Activated CD8-positive, alpha-beta memory T cell treated with anti-CD3 and anti-CD28 coated beads, Interleukin-2, amount 50 U/mL, for 4 hours (primary cell): ENCODE measurements around the gene RD3L.
"Not testable (repeated sequence)": the region's sequence is repeated elsewhere in the genome, so short reads cannot be mapped to it uniquely, and the experiment has no call there.

Experiments used
- DNase-seq: peaks from one replicate; pipeline ENCODE4 v3.0.0-alpha.2; 2020

RD3L gene

DNA sequence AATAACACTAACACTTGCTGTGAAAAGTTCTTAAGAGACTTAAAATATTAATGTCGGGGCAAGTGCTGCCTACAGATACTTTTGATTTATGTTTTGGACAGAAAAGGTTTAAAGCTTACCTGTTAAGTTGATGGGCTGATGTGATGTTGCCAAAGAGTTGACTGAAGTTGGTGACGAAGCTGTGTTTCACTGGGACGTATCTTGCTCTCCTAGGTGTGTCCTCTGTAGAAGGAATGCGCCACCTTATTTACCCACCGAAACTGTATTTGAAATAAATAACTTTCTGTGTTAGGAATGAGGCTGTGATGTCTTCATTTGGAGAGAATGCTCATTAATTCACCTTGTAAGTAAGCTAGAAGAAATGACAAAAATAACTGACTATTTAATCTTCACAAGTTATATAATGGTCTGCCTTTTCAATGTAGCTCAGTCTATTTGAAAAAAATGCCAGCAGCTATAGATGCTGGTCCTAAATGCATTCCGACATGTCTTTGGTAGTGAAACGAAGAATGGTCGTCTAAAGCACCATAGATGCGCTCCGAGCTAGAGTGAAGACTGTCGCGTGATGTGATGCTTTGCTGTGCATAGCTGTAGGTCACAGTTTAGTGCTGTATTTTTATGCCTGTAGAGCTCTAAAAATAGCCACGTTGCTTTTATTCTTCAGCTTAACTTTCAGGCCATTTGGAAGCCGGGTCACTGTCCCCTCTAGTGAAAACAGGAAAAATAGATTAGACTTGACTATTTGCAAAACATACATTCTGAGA lies at the start of gene RD3L:
RD3L (minus strand) TSS at position 557 of the 764 bp plus-strand sequence. CDS start 834 bp downstream, outside the sequence.
- no peak for DNase-seq

- DNase-seq: no peak
Measured at GRCh38 chr14:103989964-103990363, 47.6 kb upstream of the RD3L start.

- DNase-seq: no peak
Measured at GRCh38 chr14:103989034-103989433, 46.7 kb upstream of the RD3L start.

GRCh38 chr14:103984196-103984595 lies 41.9 kb upstream of the RD3L start:
- DNase-seq: no peak

DNA sequence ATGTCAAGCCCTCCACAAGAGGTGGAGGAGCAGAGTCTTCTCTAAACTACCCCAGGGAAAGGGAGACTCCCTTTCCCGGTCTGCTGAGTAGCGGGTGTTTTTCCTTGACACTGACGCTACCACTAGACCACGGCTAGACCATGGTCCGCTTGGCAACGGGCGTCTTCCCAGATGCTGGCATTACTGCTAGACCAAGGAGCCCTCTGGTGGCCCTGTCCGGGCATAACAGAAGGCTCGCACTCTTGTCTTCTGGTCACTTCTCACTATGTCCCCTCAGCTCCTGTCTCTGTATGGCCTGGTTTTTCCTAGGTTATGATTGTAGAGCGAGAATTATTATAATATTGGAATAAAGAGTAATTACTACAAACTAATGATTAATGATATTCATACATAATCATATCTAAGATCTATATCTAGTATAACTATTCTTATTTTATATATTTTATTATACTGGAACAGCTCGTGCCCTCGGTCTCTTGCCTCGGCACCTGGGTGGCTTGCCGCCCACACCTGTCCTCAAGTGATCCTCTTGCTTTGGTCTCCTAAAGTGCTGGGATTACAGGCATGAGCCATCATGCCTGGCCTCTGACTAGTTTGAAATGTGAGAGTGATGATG lies 38.4 kb upstream of the RD3L start:
- not testable (repeated sequence) for DNase-seq

GRCh38 chr14:103974575-103974974 lies 32.2 kb upstream of the RD3L start:
- DNase-seq: no peak

GRCh38 chr14:103973354-103973753 lies 31.0 kb upstream of the RD3L start:
- no peak for DNase-seq

DNA sequence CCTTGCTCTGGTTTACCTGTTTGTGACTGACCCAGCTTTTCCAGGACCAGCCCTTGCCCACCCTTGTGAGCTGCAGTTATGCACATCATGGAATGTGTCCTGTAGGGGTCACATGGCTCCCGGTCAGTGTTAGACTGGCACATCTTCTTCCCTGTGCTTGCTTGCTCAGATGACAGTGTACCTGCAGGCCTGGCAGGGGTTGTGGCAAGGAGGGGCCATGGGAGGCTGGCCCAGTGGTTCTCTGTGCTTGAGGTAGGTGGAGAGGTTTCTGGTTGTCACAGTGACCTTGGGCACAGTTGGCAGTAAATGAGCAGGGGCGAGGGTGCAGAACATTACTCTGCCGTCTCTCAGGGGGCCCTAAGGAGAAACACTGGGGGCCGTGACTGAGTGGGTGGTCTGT lies 27.6 kb upstream of the RD3L start:
- no peak for DNase-seq

GRCh38 chr14:103966631-103967030 lies 24.3 kb upstream of the RD3L start:
- no peak for DNase-seq

DNA sequence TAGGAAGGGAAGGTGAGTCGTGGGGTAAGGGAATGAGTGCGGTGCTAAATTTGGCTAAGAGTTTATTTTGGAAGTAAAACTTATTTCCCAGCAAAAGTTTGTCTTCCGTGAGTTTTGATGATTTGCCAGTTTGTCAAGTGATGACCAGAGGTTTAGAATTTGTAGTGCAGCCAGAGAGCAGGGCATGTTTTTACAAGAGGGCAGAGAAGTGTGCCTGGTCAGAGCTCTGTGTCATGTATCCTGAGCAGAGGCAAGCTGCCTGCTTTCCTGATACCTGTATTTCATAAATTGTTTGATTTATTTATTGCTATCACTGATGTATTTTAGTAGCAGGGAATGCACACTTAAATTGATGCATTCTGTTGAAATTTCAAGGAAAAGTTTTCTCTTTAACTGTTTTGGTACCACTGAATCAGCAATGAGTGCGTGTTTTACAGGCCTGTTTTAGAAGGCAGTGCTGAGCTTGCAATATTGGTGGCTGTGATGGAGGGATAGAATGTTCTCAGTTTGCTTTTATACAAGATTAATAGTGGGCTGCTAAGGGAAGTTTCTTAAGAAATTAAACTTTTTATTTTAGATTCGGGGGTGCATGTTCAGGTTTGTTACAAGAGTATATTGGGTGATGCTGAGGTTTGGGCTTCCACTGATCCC lies 19.7 kb upstream of the RD3L start:
- no peak for DNase-seq

GRCh38 chr14:103960457-103961055 lies 18.2 kb upstream of the RD3L start:
- no peak for DNase-seq

DNA sequence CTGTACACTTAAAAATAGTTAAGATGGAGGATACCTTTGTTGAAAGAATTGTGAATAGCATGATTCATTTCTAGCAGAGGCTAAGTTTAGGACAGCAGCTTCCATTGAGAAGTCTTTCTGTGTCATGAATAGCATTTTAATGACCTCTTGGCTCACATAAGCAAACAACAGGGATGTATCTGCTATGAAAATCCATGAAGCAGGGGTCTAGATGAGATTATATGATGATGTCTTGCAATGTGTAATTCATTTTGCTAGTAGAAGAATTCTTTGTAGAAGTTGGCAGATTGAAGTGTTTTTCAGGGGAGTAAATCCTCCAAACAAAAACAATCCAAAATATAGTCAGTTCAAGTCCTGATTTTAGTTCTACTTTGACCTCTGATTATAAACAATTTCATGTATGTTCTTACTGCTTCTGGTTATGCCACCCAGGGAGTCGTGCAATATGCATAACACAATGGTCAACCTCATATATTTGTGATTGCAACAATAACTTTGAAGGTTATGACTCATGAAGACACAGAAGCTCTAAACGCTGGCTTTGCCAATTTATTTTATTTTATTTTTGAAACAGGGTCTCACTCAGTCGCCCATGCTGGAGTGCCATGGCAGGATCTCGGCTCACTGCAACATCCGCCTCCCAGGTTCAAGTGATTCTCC lies 6.9 kb upstream of the RD3L start:
- no peak for DNase-seq

GRCh38 chr14:103948442-103948841 lies 6.1 kb upstream of the RD3L start:
- DNase-seq: no peak

DNA sequence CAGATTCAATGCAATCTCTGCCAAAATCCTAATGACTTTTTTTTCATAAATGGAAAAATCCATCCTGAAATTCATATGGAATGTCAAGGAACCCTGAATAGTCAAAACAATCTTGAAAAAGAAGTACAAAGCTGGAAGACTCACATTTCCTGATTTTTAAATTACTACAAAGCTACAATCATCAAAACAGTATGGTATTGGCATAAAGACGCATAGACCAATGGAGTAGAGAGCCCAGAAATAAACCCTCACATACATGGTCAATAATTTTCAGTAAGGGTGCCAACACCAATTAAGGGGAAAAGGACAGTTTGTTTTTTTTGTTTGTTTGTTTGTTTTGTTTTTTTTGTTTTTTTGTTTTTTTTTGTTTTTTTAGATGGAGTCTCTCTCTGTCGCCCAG lies 4.6 kb upstream of the RD3L start:
- DNase-seq: no peak

DNA sequence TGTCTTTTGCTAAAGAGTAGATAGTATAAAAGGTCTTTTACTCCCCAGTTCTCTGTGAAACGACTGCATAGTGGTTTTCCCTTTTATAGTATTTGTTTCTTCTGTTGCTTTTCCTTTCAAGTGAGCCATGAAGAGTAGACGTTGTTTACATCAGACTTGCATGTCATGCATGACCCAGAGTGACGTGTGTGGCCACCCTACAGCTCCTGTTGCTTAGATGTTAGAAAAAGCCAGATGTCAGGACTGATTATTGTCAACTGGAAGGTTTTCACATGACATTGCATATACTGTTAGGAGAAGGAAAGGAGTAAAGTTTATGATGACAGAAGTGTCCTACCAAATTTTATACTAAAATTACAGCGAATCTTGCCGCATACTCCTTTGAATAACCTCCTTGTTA lies 1.3 kb upstream of the RD3L start:
- no peak for DNase-seq

GRCh38 chr14:103941462-103941861 lies 867 bp downstream of the RD3L start:
- no peak for DNase-seq

DNA sequence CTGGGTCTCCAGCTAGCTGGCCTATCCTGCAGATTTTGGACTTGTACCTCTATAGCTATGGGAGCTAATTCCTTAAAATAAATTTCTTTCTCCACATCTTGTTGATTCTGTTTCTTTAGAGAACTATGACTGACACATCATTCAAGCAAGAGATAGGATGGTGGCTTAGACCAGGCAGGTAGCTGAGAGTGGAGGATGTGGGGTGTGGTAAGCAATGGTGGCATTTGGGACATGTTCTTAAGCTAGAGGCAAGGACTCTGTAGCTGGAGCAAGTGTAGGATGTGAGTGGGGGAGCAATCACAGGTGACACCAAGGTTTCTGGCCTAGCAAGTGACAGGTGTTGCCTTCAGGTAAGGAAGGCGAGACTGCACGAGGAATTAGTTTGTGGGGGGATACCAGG lies 7.2 kb downstream of the RD3L start:
- no peak for DNase-seq

DNA sequence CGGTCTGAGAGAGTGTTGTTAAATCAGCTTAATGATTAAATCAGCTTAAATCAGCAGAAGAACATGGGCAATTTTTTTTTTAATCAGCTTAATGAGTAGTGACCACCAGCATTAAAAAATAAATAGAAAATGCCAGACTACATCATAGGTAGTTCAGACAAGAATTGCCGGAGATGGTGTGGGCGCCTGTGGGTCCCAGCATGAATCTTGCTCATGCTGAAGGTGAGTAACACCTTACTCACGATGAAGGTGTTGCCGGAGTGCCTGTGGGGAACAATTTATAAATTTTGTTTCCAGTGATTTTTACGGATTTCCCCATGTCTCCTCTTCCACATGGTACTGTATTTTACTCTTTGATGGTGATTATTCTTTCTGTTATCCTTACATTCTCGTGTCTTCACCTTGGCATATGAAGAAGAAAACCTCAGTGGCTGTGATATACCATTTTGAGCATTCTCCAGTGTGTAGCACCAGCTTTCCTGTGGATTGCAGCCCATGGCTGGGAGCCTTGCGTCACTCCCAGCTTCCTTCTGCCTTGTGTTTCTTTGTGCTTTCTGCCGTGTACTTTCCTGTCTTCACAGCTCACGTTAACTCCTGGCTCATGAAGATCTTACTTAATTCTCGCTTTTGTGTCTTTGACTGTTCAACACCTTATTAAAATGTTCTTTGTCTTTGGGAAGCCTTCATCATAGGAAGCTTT lies 9.4 kb downstream of the RD3L start:
- DNase-seq: no peak

- no peak for DNase-seq
Measured at GRCh38 chr14:103931422-103931821, 10.9 kb downstream of the RD3L start.

DNA sequence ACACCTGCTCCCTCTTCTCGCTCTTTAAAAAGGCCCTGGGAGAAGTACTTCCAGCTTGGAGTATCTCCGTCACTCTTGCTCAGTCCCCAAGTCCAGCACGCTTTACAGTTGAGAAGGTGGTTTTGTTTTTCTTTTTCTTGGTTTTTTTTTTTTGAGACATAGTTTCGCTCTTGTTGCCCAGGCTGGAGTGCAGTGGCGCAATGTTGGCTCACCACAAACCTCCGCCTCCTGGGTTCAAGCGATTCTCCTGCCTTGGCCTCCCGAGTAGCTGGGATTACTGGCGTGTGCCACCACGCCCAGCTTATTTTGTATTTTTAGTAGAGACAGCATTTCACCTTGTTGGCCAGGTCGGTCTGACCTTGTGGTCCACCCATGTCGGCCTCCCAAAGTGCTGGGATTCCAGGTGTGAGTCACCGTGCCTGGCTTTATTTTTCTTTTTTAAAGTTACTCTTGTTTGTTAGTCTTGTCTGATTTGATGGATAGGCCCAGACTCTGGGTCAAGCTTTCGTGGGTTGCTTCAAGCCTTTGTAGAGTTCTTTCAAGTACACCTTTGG lies 12.2 kb downstream of the RD3L start:
- DNase-seq: no peak

- DNase-seq: no peak
Measured at GRCh38 chr14:103928011-103928890, 14.1 kb downstream of the RD3L start, which contains the start of gene TDRD9. Gene TDRD9, plus strand, starts transcription at chr14:103928456. Its CDS starts 54 bp downstream, at chr14:103928510.
